SK-N-MC (cell line): ENCODE measurements around the gene RC3H2.

Source experiments
- EZH2 ChIP-seq: fragments of 200-600 bp; sonication (generic); IDR thresholded peaks from one replicate; pipeline ENCODE4 v1.6.1; 2017; ENCODE audit warnings: antibody characterized with exemption
- FOXP2 ChIP-seq: optimal IDR thresholded peaks from 2 replicates; pipeline ENCODE3; 2011; ENCODE audit warnings: mild to moderate bottlenecking, moderate library complexity; ENCODE audit not compliant: insufficient read depth; ENCODE audit errors: extremely low read length, control extremely low read depth
- POLR2AphosphoS5 ChIP-seq: IDR thresholded peaks from 2 replicates; pipeline ENCODE4 v1.6.1; 2012; ENCODE audit warnings: mild to moderate bottlenecking, low read depth, low read length, borderline replicate concordance

DNA sequence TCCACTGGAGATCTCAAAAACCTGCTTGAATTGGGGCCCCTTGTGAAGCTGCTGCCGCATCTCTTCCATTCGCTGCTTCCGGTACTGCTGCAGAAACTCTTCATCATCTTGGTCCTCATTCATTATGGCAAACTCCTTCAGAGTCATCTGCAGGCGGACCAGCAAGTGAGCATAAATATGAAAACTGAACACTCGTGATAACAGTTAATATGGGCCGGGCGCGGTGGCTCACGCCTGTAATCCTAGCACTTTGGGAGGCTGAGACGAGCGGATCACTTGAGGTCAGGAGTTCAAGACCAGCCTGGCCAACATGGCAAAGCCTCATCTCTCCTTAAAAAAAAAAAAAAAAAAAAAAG, 84.7 kb downstream of the RC3H2 start:
- TF ChIP-seq EZH2 (no peak), POLR2AphosphoS5 (no peak), FOXP2 (no peak)
